ENCODE data around the gene ZSCAN5A. TPM values are rescaled to one million over a fixed set of nuclear protein-coding genes. Genes with fewer than 3 reads are reported as not detected.

The ZSCAN5A gene
- total RNA-seq, 3 donors from 2014 or later (not counting 1 experiment from before 2014, with no cell fraction given) = 6.7 to 10.2 (median 7.9) TPM

GRCh38 chr19:56193981-56194640, 120.5 kb downstream of the ZSCAN5A start:
- WGBS (ENCODE audit: insufficient coverage) = 94% methylated on average over 12 of the region's 12 CpGs
- Histone ChIP-seq H3K27me3 (ENCODE audit: control insufficient read depth, insufficient read depth, low read length) (no peaks in the 10 kb centered on the region), H3K27ac (ENCODE audit: low read length) (no peak overlapping the region), H3K4me1 (ENCODE audit: control insufficient read depth, insufficient read depth, low read length) (no peaks in the 10 kb centered on the region), H3K9me3 (ENCODE audit: control insufficient read depth, insufficient read depth, low read length) (no peaks in the 10 kb centered on the region), H3K4me3 (ENCODE audit: low read length) (no peak overlapping the region), H3K36me3 (ENCODE audit: control insufficient read depth, insufficient read depth, low read length) (no peaks in the 10 kb centered on the region)
- no peak overlapping the region for H3K4me3 Mint-ChIP-seq
- intact Hi-C loops (cut with micrococcal nuclease) = no loop called here
- ATAC-seq (no peak), DNase-seq (no peak)
- TF ChIP-seq, protein P1, sequence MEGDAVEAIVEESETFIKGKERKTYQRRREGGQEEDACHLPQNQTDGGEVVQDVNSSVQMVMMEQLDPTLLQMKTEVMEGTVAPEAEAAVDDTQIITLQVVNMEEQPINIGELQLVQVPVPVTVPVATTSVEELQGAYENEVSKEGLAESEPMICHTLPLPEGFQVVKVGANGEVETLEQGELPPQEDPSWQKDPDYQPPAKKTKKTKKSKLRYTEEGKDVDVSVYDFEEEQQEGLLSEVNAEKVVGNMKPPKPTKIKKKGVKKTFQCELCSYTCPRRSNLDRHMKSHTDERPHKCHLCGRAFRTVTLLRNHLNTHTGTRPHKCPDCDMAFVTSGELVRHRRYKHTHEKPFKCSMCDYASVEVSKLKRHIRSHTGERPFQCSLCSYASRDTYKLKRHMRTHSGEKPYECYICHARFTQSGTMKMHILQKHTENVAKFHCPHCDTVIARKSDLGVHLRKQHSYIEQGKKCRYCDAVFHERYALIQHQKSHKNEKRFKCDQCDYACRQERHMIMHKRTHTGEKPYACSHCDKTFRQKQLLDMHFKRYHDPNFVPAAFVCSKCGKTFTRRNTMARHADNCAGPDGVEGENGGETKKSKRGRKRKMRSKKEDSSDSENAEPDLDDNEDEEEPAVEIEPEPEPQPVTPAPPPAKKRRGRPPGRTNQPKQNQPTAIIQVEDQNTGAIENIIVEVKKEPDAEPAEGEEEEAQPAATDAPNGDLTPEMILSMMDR (IDR thresholded peaks at IDR 0.05) = no peak
- no peaks in the 10 kb centered on the region for H3K36me3 Mint-ChIP-seq
- no peak overlapping the region for H3K27ac Mint-ChIP-seq
- no peaks in the 10 kb centered on the region for H3K27me3 Mint-ChIP-seq (ENCODE audit: low read depth in 2 of 2)
- H3K4me1 Mint-ChIP-seq = no peaks in the 10 kb centered on the region
- no peaks in the 10 kb centered on the region for H3K9me3 Mint-ChIP-seq

- H3K27ac Mint-ChIP-seq = no peak overlapping the region
- no peaks in the 10 kb centered on the region for H3K4me1 Mint-ChIP-seq
- Histone ChIP-seq H3K36me3 (ENCODE audit: control insufficient read depth, insufficient read depth, low read length) (no peaks in the 10 kb centered on the region), H3K4me3 (ENCODE audit: low read length) (no peak overlapping the region), H3K27ac (ENCODE audit: low read length) (no peak overlapping the region), H3K27me3 (ENCODE audit: control insufficient read depth, insufficient read depth, low read length) (no peaks in the 10 kb centered on the region), H3K4me1 (ENCODE audit: control insufficient read depth, insufficient read depth, low read length) (no peaks in the 10 kb centered on the region), H3K9me3 (ENCODE audit: control insufficient read depth, insufficient read depth, low read length) (no peaks in the 10 kb centered on the region)
- ATAC-seq (no peak), DNase-seq (no peak)
- TF ChIP-seq, protein P1 (IDR thresholded peaks at IDR 0.05) = no peak
- intact Hi-C loops (cut with micrococcal nuclease) = no loop called here
- 88% methylated on average over 10 of the region's 10 CpGs for WGBS (ENCODE audit: insufficient coverage)
- no peak overlapping the region for H3K4me3 Mint-ChIP-seq
- no peaks in the 10 kb centered on the region for H3K27me3 Mint-ChIP-seq (ENCODE audit: low read depth in 2 of 2)
- no peaks in the 10 kb centered on the region for H3K36me3 Mint-ChIP-seq
- H3K9me3 Mint-ChIP-seq = no peaks in the 10 kb centered on the region
Observed at GRCh38 chr19:56191711-56192110, 122.9 kb downstream of the ZSCAN5A start.

DNA sequence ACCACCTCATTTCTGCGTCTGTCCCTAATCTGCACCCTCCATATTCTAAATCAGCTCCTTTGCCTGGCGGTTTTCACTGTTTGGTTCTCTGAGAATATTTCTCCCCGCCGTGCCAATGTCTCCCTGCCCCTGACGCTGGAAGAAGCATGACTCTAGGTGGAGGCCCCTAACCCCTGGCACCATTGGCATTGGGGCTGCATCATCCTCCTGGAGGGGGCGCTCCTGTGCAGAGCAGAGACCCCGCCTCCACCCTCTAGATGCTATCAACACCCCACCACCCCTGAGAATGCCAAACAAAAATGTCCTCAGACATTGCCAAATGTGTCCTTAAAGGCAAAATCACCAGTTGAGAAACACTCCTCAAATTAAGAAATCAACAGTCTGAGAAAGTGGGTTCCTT, 123.5 kb downstream of the ZSCAN5A start:
- no peaks in the 10 kb centered on the region for H3K4me1 Mint-ChIP-seq
- Histone ChIP-seq H3K9me3 (ENCODE audit: control insufficient read depth, insufficient read depth, low read length) (no peaks in the 10 kb centered on the region), H3K27me3 (ENCODE audit: control insufficient read depth, insufficient read depth, low read length) (no peaks in the 10 kb centered on the region), H3K36me3 (ENCODE audit: control insufficient read depth, insufficient read depth, low read length) (no peaks in the 10 kb centered on the region), H3K27ac (ENCODE audit: low read length) (no peak overlapping the region), H3K4me3 (ENCODE audit: low read length) (no peak overlapping the region), H3K4me1 (ENCODE audit: control insufficient read depth, insufficient read depth, low read length) (no peaks in the 10 kb centered on the region)
- no peaks in the 10 kb centered on the region for H3K36me3 Mint-ChIP-seq
- no peaks in the 10 kb centered on the region for H3K9me3 Mint-ChIP-seq
- no peaks in the 10 kb centered on the region for H3K27me3 Mint-ChIP-seq (ENCODE audit: low read depth in 2 of 2)
- H3K27ac Mint-ChIP-seq = no peak overlapping the region
- H3K4me3 Mint-ChIP-seq = no peak overlapping the region
- DNase-seq (no peak), ATAC-seq (no peak)
- TF ChIP-seq, protein P1 (IDR thresholded peaks at IDR 0.05) = no peak
- intact Hi-C loops (cut with micrococcal nuclease) = no loop called here
- 82% methylated on average over 7 of the region's 7 CpGs for WGBS (ENCODE audit: insufficient coverage)

GRCh38 chr19:56189785-56190184, 124.9 kb downstream of the ZSCAN5A start:
- H3K9me3 Mint-ChIP-seq = no peaks in the 10 kb centered on the region
- Histone ChIP-seq H3K9me3 (ENCODE audit: control insufficient read depth, insufficient read depth, low read length) (no peaks in the 10 kb centered on the region), H3K36me3 (ENCODE audit: control insufficient read depth, insufficient read depth, low read length) (no peaks in the 10 kb centered on the region), H3K4me1 (ENCODE audit: control insufficient read depth, insufficient read depth, low read length) (no peaks in the 10 kb centered on the region), H3K4me3 (ENCODE audit: low read length) (no peak overlapping the region), H3K27ac (ENCODE audit: low read length) (no peak overlapping the region), H3K27me3 (ENCODE audit: control insufficient read depth, insufficient read depth, low read length) (no peaks in the 10 kb centered on the region)
- peaks cover 0 to 11% of the 10 kb centered on the region in 2 donors for H3K27me3 Mint-ChIP-seq (ENCODE audit: low read depth in 2 of 2)
- H3K27ac Mint-ChIP-seq = no peak overlapping the region
- DNase-seq (no peak), ATAC-seq (no peak)
- TF ChIP-seq, protein P1 (IDR thresholded peaks at IDR 0.05) = no peak
- no peaks in the 10 kb centered on the region for H3K36me3 Mint-ChIP-seq
- H3K4me1 Mint-ChIP-seq = no peaks in the 10 kb centered on the region
- 83% methylated on average over 17 of the region's 17 CpGs for WGBS (ENCODE audit: insufficient coverage)
- no peak overlapping the region for H3K4me3 Mint-ChIP-seq
- intact Hi-C loops (cut with micrococcal nuclease) = no loop called here
